Ramos (cell line): ENCODE measurements around the gene CNOT1.

Source experiments
- in situ Hi-C: fragments of 300-500 bp; cut with MboI; formaldehyde crosslinking; loops from one replicate; pipeline ENCODE4 v1.14.3; 2022; ENCODE audit warnings: low sequenced_read_pairs; ENCODE audit not compliant: unreplicated experiment

CNOT1 gene

GRCh38 chr16:58507195-58507962 lies 122.2 kb downstream of the CNOT1 start:
- in situ Hi-C loops: loop anchor here (10.0 kb wide), 1 partner anchor 247 kb away; no protein-coding TSS in a partner anchor

- in situ Hi-C loops: loop anchor here (10.0 kb wide), 1 partner anchor 248 kb away; no protein-coding TSS in a partner anchor
Observed at GRCh38 chr16:58506241-58507194, 123.1 kb downstream of the CNOT1 start.

GRCh38 chr16:58503863-58504688 lies 125.5 kb downstream of the CNOT1 start:
- in situ Hi-C loops: loop anchor here (10.0 kb wide), 1 partner anchor 251 kb away; no protein-coding TSS in a partner anchor

GRCh38 chr16:58503166-58503862 lies 126.3 kb downstream of the CNOT1 start:
- in situ Hi-C loops: loop anchor here (10.0 kb wide), 1 partner anchor 251 kb away; no protein-coding TSS in a partner anchor

- in situ Hi-C loops: loop anchor here (10.0 kb wide), 1 partner anchor 252 kb away; no protein-coding TSS in a partner anchor
Observed at GRCh38 chr16:58502217-58502921, 127.3 kb downstream of the CNOT1 start.

GRCh38 chr16:58501242-58502131 lies 128.1 kb downstream of the CNOT1 start:
- in situ Hi-C loops: loop anchor here (10.0 kb wide), 1 partner anchor 253 kb away; no protein-coding TSS in a partner anchor

GRCh38 chr16:58500430-58501241 lies 129.0 kb downstream of the CNOT1 start:
- in situ Hi-C loops: loop anchor here (10.0 kb wide), 1 partner anchor 254 kb away; no protein-coding TSS in a partner anchor

- in situ Hi-C loops: loop anchor here (10.0 kb wide), 1 partner anchor 255 kb away; no protein-coding TSS in a partner anchor
Observed at GRCh38 chr16:58499615-58500351, 129.8 kb downstream of the CNOT1 start, which contains the start of gene NDRG4. Gene NDRG4, plus strand, starts transcription at chr16:58500143. Its CDS starts 106 bp downstream, at chr16:58500249.

GRCh38 chr16:58499092-58499511 lies 130.5 kb downstream of the CNOT1 start:
- in situ Hi-C loops: no loop called here

- in situ Hi-C loops: no loop called here
Observed at GRCh38 chr16:58498341-58499091, 131.1 kb downstream of the CNOT1 start.

GRCh38 chr16:58497935-58498334 lies 131.7 kb downstream of the CNOT1 start:
- in situ Hi-C loops: no loop called here

- in situ Hi-C loops: no loop called here
Observed at GRCh38 chr16:58497468-58497867, 132.2 kb downstream of the CNOT1 start.

- in situ Hi-C loops: no loop called here
Observed at GRCh38 chr16:58495521-58496331, 133.9 kb downstream of the CNOT1 start.

- in situ Hi-C loops: loop anchor here (5.0 kb wide), 1 partner anchor 163 kb away; no protein-coding TSS in a partner anchor
Observed at GRCh38 chr16:58494981-58495520, 134.6 kb downstream of the CNOT1 start.
